Right lobe of liver (tissue), 6 donors: ENCODE measurements around the gene MCM3AP. TPM values are rescaled to one million over a fixed set of nuclear protein-coding genes. Genes with fewer than 3 reads are reported as not detected.
A peak's percentile ranks its signal among the peaks of the same experiment; 100 is the strongest.

Source experiments
- ATAC-seq, 4 donors: fragments of 200-7000 bp; cut with Tn5 transposase; one replicate each; pipeline ENCODE4 v1.9.1; 2020; ENCODE audit warnings: mild to moderate bottlenecking in 4 of 4, moderate library complexity in 4 of 4
- DNase-seq, 3 donors: peaks; one replicate each; pipeline ENCODE4 v3.0.0-alpha.2; 2020
- H3K27ac ChIP-seq, 3 donors: fragments of 200-600 bp; one replicate each; pipeline ENCODE4 v1.8.0; 2022
- H3K27me3 ChIP-seq, 2 donors: fragments of 200-600 bp; one replicate each; pipeline ENCODE4 v1.8.0; 2022
- H3K36me3 ChIP-seq, 4 donors: fragments of 200-600 bp; sonication (generic) in 1 of 4; one replicate each; pipeline versions ENCODE4 v1.5.1 to v1.8.0; 2017 to 2022; ENCODE audit warnings: control low read depth in 1 of 4
- H3K4me1 ChIP-seq, 4 donors: fragments of 200-600 bp; sonication (generic) in 1 of 4; one replicate each; pipeline versions ENCODE4 v1.5.1 to v1.8.0; 2017 to 2022; ENCODE audit warnings: control low read depth in 1 of 4
- H3K4me3 ChIP-seq, 3 donors: fragments of 200-600 bp; one replicate each; pipeline ENCODE4 v1.8.0; 2022
- H3K9me3 ChIP-seq, 4 donors: fragments of 200-600 bp; sonication (generic) in 1 of 4; one replicate each; pipeline versions ENCODE4 v1.5.1 to v1.8.0; 2017 to 2022; ENCODE audit warnings: control low read depth in 1 of 4
- CTCF ChIP-seq, 4 donors: fragments of 200-600 bp in 3 of 4; fragments of 450-650 bp in 1 of 4; IDR thresholded peaks; one replicate each; pipeline versions ENCODE4 v1.5.1 to v1.8.0; 2016 to 2022; ENCODE audit warnings: antibody characterized with exemption in 4 of 4, mild to moderate bottlenecking in 2 of 4
- POLR2A ChIP-seq: fragments of 450-650 bp; IDR thresholded peaks from one replicate; pipeline ENCODE4 v1.6.1; 2017; ENCODE audit warnings: antibody characterized with exemption, mild to moderate bottlenecking
- WGBS: methylation state at CpG from one replicate; pipeline ENCODE4 v1.1.6; 2018; ENCODE audit warnings: low coverage, low lambda C conversion rate; ENCODE audit not compliant: insufficient coverage; ENCODE audit errors: missing lambda C conversion rate; 5-methylcytosine and 5-hydroxymethylcytosine counted together
- intact Hi-C, 2 donors: fragments of 100-400 bp; cut with DNase I; formaldehyde crosslinking; loops; one replicate each; pipeline versions ENCODE4 v1.11.2 to v1.14.1; 2022
- total RNA-seq, 6 experiments: library from RNA; depleted of rRNA in 2 of 6; stranded (reverse); fragments of >200 nt in 2 of 6; fragmentation: NEBNext Ultra II Directional in 3 of 6; extraction: Animal tissue kit (Norgen Biotek cat#: 25700) in 3 of 6; gene quantifications; one replicate each; pipeline versions ENCODE4 v1.1.0 to v1.2.4, GENCODE V29; 2016 to 2023
- donor health status: DM: no; HTN: yes; CAD: no.
- donor health status: DM: no; HTN: no; CAD: no.
- donor health status: DM: no; HTN: no; CAD: no.
- donor health status: DM: no; HTN: yes; CAD: no.
- donor health status: DM: no; HTN: yes; CAD: no.

MCM3AP gene
- total RNA-seq, 6 experiments from 2014 or later = 34.4 to 44.6 (median 40.7) TPM

- ATAC-seq (no peak), DNase-seq (no peak)
- intact Hi-C loops = no loop called here
- H3K9me3 ChIP-seq = no peaks in the 10 kb centered on the region
- H3K36me3 ChIP-seq = peaks cover 0 to 87% (median 11%) of the 10 kb centered on the region in 4 donors
- H3K4me1 ChIP-seq = no peaks in the 10 kb centered on the region
- no peaks in the 10 kb centered on the region for H3K27me3 ChIP-seq
- TF ChIP-seq POLR2A = no peak
- H3K27ac ChIP-seq = no peak overlapping the region
- WGBS = 96% methylated on average over 5 of the region's 20 CpGs
- no peak overlapping the region for H3K4me3 ChIP-seq
These were observed 89.7 kb downstream of the MCM3AP start for GRCh38 chr21:46195595-46196195.

- peaks cover 0 to 85% (median 11%) of the 10 kb centered on the region in 4 donors for H3K36me3 ChIP-seq
- intact Hi-C loops = no loop called here
These were observed 90.8 kb downstream of the MCM3AP start for GRCh38 chr21:46194374-46195334.

GRCh38 chr21:46193829-46194373 lies 91.5 kb downstream of the MCM3AP start:
- intact Hi-C loops = no loop called here
- ATAC-seq = no peak
- TF ChIP-seq CTCF (IDR thresholded peaks at IDR 0.05) = no peak
- no peak for TF ChIP-seq POLR2A
- H3K27ac ChIP-seq = no peak overlapping the region
- WGBS = 100% methylated on average over 2 of the region's 10 CpGs
- DNase-seq = no peak
- peaks cover 0 to 80% (median 11%) of the 10 kb centered on the region in 4 donors for H3K36me3 ChIP-seq
- H3K4me1 ChIP-seq = no peaks in the 10 kb centered on the region
- no peaks in the 10 kb centered on the region for H3K27me3 ChIP-seq
- no peaks in the 10 kb centered on the region for H3K9me3 ChIP-seq
- no peak overlapping the region for H3K4me3 ChIP-seq

More at GRCh38 chr21:46194374-46195334, 90.8 kb downstream of the MCM3AP start:
- TF ChIP-seq POLR2A (no peak), CTCF (IDR thresholded peaks at IDR 0.05) (no peak)
- Histone ChIP-seq H3K27ac (no peak overlapping the region), H3K27me3 (no peaks in the 10 kb centered on the region), H3K4me1 (no peaks in the 10 kb centered on the region), H3K9me3 (no peaks in the 10 kb centered on the region), H3K4me3 (no peak overlapping the region)
- WGBS = 100% methylated on average over 1 of the region's 34 CpGs
- ATAC-seq (peak in 1 of 4 donors; percentile 10), DNase-seq (no peak)

- WGBS = 80% methylated on average over 1 of the region's 20 CpGs
- H3K27ac ChIP-seq = no peak overlapping the region
- no peak overlapping the region for H3K4me3 ChIP-seq
- H3K4me1 ChIP-seq = no peaks in the 10 kb centered on the region
- no peak for TF ChIP-seq POLR2A
- TF ChIP-seq CTCF (IDR thresholded peaks at IDR 0.05) = no peak
- no peak for DNase-seq
- intact Hi-C loops = no loop called here
- H3K27me3 ChIP-seq = no peaks in the 10 kb centered on the region
- no peak for ATAC-seq
- no peaks in the 10 kb centered on the region for H3K9me3 ChIP-seq
- peaks cover 0 to 69% (median 11%) of the 10 kb centered on the region in 4 donors for H3K36me3 ChIP-seq
These were observed 93.5 kb downstream of the MCM3AP start for GRCh38 chr21:46191686-46192575.
